GM21528 (cell line): Measurements from ENCODE around the gene PSME2.

Experiments
- ATAC-seq: cut with Tn5 transposase; IDR thresholded peaks from one replicate; pipeline ENCODE4 v1.9.1; 2021; ENCODE audit warnings: mild to moderate bottlenecking, moderate library complexity; ENCODE audit not compliant: unreplicated experiment, low FRiP score

PSME2 gene

GRCh38 chr14:24156840-24157239 is 10.4 kb upstream of the PSME2 start:
- ATAC-seq = no peak

GRCh38 chr14:24155100-24155499 is 8.7 kb upstream of the PSME2 start:
- no peak for ATAC-seq

- ATAC-seq = no peak
Measured at GRCh38 chr14:24151404-24152080, 5.1 kb upstream of the PSME2 start.

GRCh38 chr14:24150993-24151392 is 4.6 kb upstream of the PSME2 start:
- ATAC-seq = no peak

- no peak for ATAC-seq
Measured at GRCh38 chr14:24150567-24150966, 4.2 kb upstream of the PSME2 start.

- no peak for ATAC-seq
Measured at GRCh38 chr14:24150061-24150460, 3.7 kb upstream of the PSME2 start.

GRCh38 chr14:24149302-24149969 is 3.0 kb upstream of the PSME2 start:
- no peak for ATAC-seq

GRCh38 chr14:24147761-24148428 is 1.5 kb upstream of the PSME2 start:
- no peak for ATAC-seq

GRCh38 chr14:24146978-24147760 is 759 bp upstream of the PSME2 start, which contains the start of gene RNF31:
TSS of gene RNF31 (plus strand) at chr14:24147498. CDS start at chr14:24147699, 201 bp downstream.
- ATAC-seq = peak; percentile 78

GRCh38 chr14:24145690-24146452 is 539 bp downstream of the PSME2 start:
- no peak for ATAC-seq

- ATAC-seq = no peak
Measured at GRCh38 chr14:24145219-24145618, 1.2 kb downstream of the PSME2 start.

GRCh38 chr14:24144451-24144850 is 2.0 kb downstream of the PSME2 start:
- no peak for ATAC-seq

- no peak for ATAC-seq
Measured at GRCh38 chr14:24143511-24143910, 2.9 kb downstream of the PSME2 start.

GRCh38 chr14:24141097-24141880 is 5.1 kb downstream of the PSME2 start, which contains the start of gene EMC9:
TSS of gene EMC9 (minus strand) at chr14:24141591. CDS start at chr14:24141304, 287 bp downstream.
- peak; percentile 85 for ATAC-seq

- ATAC-seq = no peak
Measured at GRCh38 chr14:24139272-24139934, 7.0 kb downstream of the PSME2 start.

GRCh38 chr14:24138396-24139271 is 7.8 kb downstream of the PSME2 start:
- ATAC-seq = no peak

- no peak for ATAC-seq
Measured at GRCh38 chr14:24137529-24138395, 8.6 kb downstream of the PSME2 start.
